Panc1 (cell line): ENCODE measurements around the gene CNTN3.

Experiments used
- CTCF ChIP-seq: fragments of 450-650 bp; IDR thresholded peaks from 2 replicates; pipeline ENCODE4 v1.5.1; 2017; ENCODE audit warnings: mild to moderate bottlenecking
- TF ChIP-seq, protein P1 (sequence below), 2 experiments: IDR thresholded peaks; 2 replicates each; pipeline ENCODE4 v1.6.1; 2011 to 2012; ENCODE audit warnings: low read depth in 2 of 2, control low read depth in 1 of 2, low read length in 1 of 2, mild to moderate bottlenecking in 1 of 2, moderate library complexity in 1 of 2; ENCODE audit not compliant: insufficient read depth in 1 of 2

- TF ChIP-seq CTCF: no peak
- TF ChIP-seq, protein P1, sequence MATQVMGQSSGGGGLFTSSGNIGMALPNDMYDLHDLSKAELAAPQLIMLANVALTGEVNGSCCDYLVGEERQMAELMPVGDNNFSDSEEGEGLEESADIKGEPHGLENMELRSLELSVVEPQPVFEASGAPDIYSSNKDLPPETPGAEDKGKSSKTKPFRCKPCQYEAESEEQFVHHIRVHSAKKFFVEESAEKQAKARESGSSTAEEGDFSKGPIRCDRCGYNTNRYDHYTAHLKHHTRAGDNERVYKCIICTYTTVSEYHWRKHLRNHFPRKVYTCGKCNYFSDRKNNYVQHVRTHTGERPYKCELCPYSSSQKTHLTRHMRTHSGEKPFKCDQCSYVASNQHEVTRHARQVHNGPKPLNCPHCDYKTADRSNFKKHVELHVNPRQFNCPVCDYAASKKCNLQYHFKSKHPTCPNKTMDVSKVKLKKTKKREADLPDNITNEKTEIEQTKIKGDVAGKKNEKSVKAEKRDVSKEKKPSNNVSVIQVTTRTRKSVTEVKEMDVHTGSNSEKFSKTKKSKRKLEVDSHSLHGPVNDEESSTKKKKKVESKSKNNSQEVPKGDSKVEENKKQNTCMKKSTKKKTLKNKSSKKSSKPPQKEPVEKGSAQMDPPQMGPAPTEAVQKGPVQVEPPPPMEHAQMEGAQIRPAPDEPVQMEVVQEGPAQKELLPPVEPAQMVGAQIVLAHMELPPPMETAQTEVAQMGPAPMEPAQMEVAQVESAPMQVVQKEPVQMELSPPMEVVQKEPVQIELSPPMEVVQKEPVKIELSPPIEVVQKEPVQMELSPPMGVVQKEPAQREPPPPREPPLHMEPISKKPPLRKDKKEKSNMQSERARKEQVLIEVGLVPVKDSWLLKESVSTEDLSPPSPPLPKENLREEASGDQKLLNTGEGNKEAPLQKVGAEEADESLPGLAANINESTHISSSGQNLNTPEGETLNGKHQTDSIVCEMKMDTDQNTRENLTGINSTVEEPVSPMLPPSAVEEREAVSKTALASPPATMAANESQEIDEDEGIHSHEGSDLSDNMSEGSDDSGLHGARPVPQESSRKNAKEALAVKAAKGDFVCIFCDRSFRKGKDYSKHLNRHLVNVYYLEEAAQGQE (IDR thresholded peaks at IDR 0.05; ENCODE audit: insufficient read depth in 1 of 2, low read depth in 2 of 2, low read length in 1 of 2): no peak
Observed at GRCh38 chr3:74584782-74585181, 29.7 kb downstream of the CNTN3 start.
